Endothelial cell of umbilical vein (primary cell): ENCODE results near the gene RNASE9.

ENCODE experiments used
- CTCF ChIP-seq, 2 donors: IDR thresholded peaks; 1 replicate in 1 of 2; 2 replicates in 1 of 2; pipeline ENCODE4 v1.5.1; 2011; ENCODE audit warnings: low read length in 2 of 2, mild to moderate bottlenecking in 2 of 2, moderate library complexity in 2 of 2, control low read depth in 1 of 2, inconsistent platforms in 1 of 2, low read depth in 1 of 2; ENCODE audit not compliant: insufficient read depth in 1 of 2; ENCODE audit errors: extremely low read depth in 1 of 2
- POLR2A ChIP-seq: IDR thresholded peaks from 2 replicates; pipeline ENCODE4 v1.6.1; 2012; ENCODE audit warnings: low read depth, mild to moderate bottlenecking, control low read depth, low read length

- no peak for TF ChIP-seq CTCF (IDR thresholded peaks at IDR 0.05; ENCODE audit: extremely low read depth in 1 of 2, insufficient read depth in 1 of 2, low read depth in 1 of 2, low read length in 2 of 2)
- no peak for TF ChIP-seq POLR2A
Measured at GRCh38 chr14:20512177-20512905, 48.5 kb downstream of the RNASE9 start.
